Fibroblast of lung (primary cell): ENCODE data around the gene MIPOL1. TPM values are rescaled to one million over a fixed set of nuclear protein-coding genes. Genes with fewer than 3 reads are reported as not detected.

Experiments used
- DNase-seq, 2 donors: peaks; one replicate each; pipeline versions ENCODE4 v3.0.0 to v3.0.0-alpha.2; 2010; ENCODE audit warnings: low read depth in 2 of 2
- H2AFZ ChIP-seq: 2 replicates; pipeline ENCODE4 v1.5.1; 2012; ENCODE audit warnings: low read length, control low read depth, inconsistent platforms
- H3K27ac ChIP-seq: 2 replicates; pipeline ENCODE4 v1.5.1; 2011; ENCODE audit warnings: low read length, control low read depth; ENCODE audit not compliant: insufficient read depth
- H3K27me3 ChIP-seq: 2 replicates; pipeline ENCODE4 v1.5.1; 2011; ENCODE audit warnings: mild to moderate bottlenecking, low read length; ENCODE audit not compliant: control insufficient read depth, insufficient read depth
- H3K36me3 ChIP-seq: 2 replicates; pipeline ENCODE4 v1.5.1; 2011; ENCODE audit warnings: low read length; ENCODE audit not compliant: control insufficient read depth, insufficient read depth
- H3K4me1 ChIP-seq: 2 replicates; pipeline ENCODE4 v1.5.1; 2011; ENCODE audit warnings: low read length; ENCODE audit not compliant: control insufficient read depth, insufficient read depth; ENCODE audit errors: extremely low read depth
- H3K4me2 ChIP-seq: 2 replicates; pipeline ENCODE4 v1.5.1; 2011; ENCODE audit warnings: low read length, control low read depth; ENCODE audit not compliant: insufficient read depth; ENCODE audit errors: extremely low read depth
- H3K4me3 ChIP-seq, 4 experiments: fragments of 200-600 bp in 1 of 4; sonication (generic) in 1 of 4; replicated peaks in 1 of 4; 2 replicates each; pipeline ENCODE4 v1.5.1; 2011 to 2016; ENCODE audit warnings: low read length in 4 of 4, low read depth in 3 of 4, mild to moderate bottlenecking in 3 of 4, control low read depth in 2 of 4, inconsistent platforms in 1 of 4, mixed read lengths in 1 of 4; ENCODE audit not compliant: insufficient read depth in 1 of 4; ENCODE audit errors: control extremely low read depth in 1 of 4
- H3K79me2 ChIP-seq: 2 replicates; pipeline ENCODE4 v1.5.1; 2012; ENCODE audit warnings: mild to moderate bottlenecking, low read length, inconsistent platforms; ENCODE audit not compliant: control insufficient read depth, insufficient read depth
- H3K9ac ChIP-seq: 2 replicates; pipeline ENCODE4 v1.5.1; 2011; ENCODE audit warnings: mild to moderate bottlenecking, low read length, control low read depth; ENCODE audit not compliant: insufficient read depth
- H3K9me3 ChIP-seq: 2 replicates; pipeline ENCODE4 v1.5.1; 2012; ENCODE audit warnings: low read depth, low read length; ENCODE audit not compliant: control insufficient read depth, insufficient read depth
- H4K20me1 ChIP-seq: 2 replicates; pipeline ENCODE4 v1.5.1; 2011; ENCODE audit warnings: low read length; ENCODE audit not compliant: control insufficient read depth, insufficient read depth; ENCODE audit errors: extremely low read depth
- EZH2 ChIP-seq: IDR thresholded peaks from 2 replicates; pipeline ENCODE4 v1.5.1; 2012; ENCODE audit warnings: low read length, control low read depth, mild to moderate bottlenecking; ENCODE audit errors: missing control alignments
- polyA plus RNA-seq, 2 donors: library from polyadenylated mRNA; depleted of rRNA in 1 of 2; stranded (reverse) in 1 of 2; unstranded in 1 of 2; fragments of >200 nt; gene quantifications; 2 replicates each; pipeline ENCODE4 v1.2.1, GENCODE V29; 2011 to 2012; ENCODE audit warnings: missing spikeins in 1 of 2
- total RNA-seq: library from RNA; depleted of rRNA; stranded (reverse); fragments of >200 nt; gene quantifications from 2 replicates; pipeline ENCODE4 v1.2.1, GENCODE V29; 2014
- TF ChIP-seq, protein P1 (sequence below), 2 donors: IDR thresholded peaks in 1 of 2; conservative IDR thresholded peaks in 1 of 2; 1 replicate in 1 of 2; 2 replicates in 1 of 2; pipeline ENCODE4 v1.5.1; 2011 to 2012; ENCODE audit warnings: low read length in 2 of 2, control low read depth in 1 of 2, inconsistent platforms in 1 of 2, low read depth in 1 of 2, mild to moderate bottlenecking in 1 of 2

The MIPOL1 gene
- total and polyA plus RNA-seq, 2 donors (not counting 1 experiment from before 2014, with no cell fraction given): 6.4 to 8.6 TPM

- no peak overlapping the region for H2AFZ ChIP-seq
- H3K4me1 ChIP-seq: no peaks in the 10 kb centered on the region
- no peaks in the 10 kb centered on the region for H4K20me1 ChIP-seq
- H3K9ac ChIP-seq: no peak overlapping the region
- no peaks in the 10 kb centered on the region for H3K79me2 ChIP-seq
- no peak overlapping the region for H3K4me3 ChIP-seq
- H3K4me2 ChIP-seq: no peak overlapping the region
- H3K27me3 ChIP-seq: no peaks in the 10 kb centered on the region
- no peaks in the 10 kb centered on the region for H3K36me3 ChIP-seq
- DNase-seq: no peak
- no peak overlapping the region for H3K27ac ChIP-seq
- no peak for TF ChIP-seq EZH2
- TF ChIP-seq, protein P1, sequence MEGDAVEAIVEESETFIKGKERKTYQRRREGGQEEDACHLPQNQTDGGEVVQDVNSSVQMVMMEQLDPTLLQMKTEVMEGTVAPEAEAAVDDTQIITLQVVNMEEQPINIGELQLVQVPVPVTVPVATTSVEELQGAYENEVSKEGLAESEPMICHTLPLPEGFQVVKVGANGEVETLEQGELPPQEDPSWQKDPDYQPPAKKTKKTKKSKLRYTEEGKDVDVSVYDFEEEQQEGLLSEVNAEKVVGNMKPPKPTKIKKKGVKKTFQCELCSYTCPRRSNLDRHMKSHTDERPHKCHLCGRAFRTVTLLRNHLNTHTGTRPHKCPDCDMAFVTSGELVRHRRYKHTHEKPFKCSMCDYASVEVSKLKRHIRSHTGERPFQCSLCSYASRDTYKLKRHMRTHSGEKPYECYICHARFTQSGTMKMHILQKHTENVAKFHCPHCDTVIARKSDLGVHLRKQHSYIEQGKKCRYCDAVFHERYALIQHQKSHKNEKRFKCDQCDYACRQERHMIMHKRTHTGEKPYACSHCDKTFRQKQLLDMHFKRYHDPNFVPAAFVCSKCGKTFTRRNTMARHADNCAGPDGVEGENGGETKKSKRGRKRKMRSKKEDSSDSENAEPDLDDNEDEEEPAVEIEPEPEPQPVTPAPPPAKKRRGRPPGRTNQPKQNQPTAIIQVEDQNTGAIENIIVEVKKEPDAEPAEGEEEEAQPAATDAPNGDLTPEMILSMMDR (conservative IDR thresholded peaks at IDR 0.05 in 1 of 2, IDR thresholded peaks at IDR 0.05 in 1 of 2; ENCODE audit: low read depth in 1 of 2, low read length in 2 of 2): no peak
- no peaks in the 10 kb centered on the region for H3K9me3 ChIP-seq
Measured at GRCh38 chr14:37274652-37275051, 76.9 kb downstream of the MIPOL1 start.

GRCh38 chr14:37275963-37276362, 78.2 kb downstream of the MIPOL1 start:
- no peaks in the 10 kb centered on the region for H3K4me1 ChIP-seq
- no peak overlapping the region for H3K9ac ChIP-seq
- no peaks in the 10 kb centered on the region for H3K36me3 ChIP-seq
- no peak overlapping the region for H3K27ac ChIP-seq
- H3K4me3 ChIP-seq: no peak overlapping the region
- H2AFZ ChIP-seq: no peak overlapping the region
- no peaks in the 10 kb centered on the region for H3K9me3 ChIP-seq
- no peak for DNase-seq
- no peaks in the 10 kb centered on the region for H3K79me2 ChIP-seq
- no peaks in the 10 kb centered on the region for H4K20me1 ChIP-seq
- H3K27me3 ChIP-seq: no peaks in the 10 kb centered on the region
- H3K4me2 ChIP-seq: no peak overlapping the region
- TF ChIP-seq EZH2: no peak
- TF ChIP-seq, protein P1 (conservative IDR thresholded peaks at IDR 0.05 in 1 of 2, IDR thresholded peaks at IDR 0.05 in 1 of 2; ENCODE audit: low read depth in 1 of 2, low read length in 2 of 2): no peak

- H2AFZ ChIP-seq: no peak overlapping the region
- H3K79me2 ChIP-seq: no peaks in the 10 kb centered on the region
- H3K36me3 ChIP-seq: no peaks in the 10 kb centered on the region
- H3K9me3 ChIP-seq: no peaks in the 10 kb centered on the region
- no peak overlapping the region for H3K4me3 ChIP-seq
- no peak overlapping the region for H3K27ac ChIP-seq
- H3K4me2 ChIP-seq: no peak overlapping the region
- TF ChIP-seq, protein P1 (conservative IDR thresholded peaks at IDR 0.05 in 1 of 2, IDR thresholded peaks at IDR 0.05 in 1 of 2; ENCODE audit: low read depth in 1 of 2, low read length in 2 of 2): no peak
- TF ChIP-seq EZH2: no peak
- no peaks in the 10 kb centered on the region for H3K4me1 ChIP-seq
- no peak overlapping the region for H3K9ac ChIP-seq
- H4K20me1 ChIP-seq: no peaks in the 10 kb centered on the region
- H3K27me3 ChIP-seq: no peaks in the 10 kb centered on the region
- DNase-seq: no peak
Measured at GRCh38 chr14:37278636-37279538, 81.2 kb downstream of the MIPOL1 start.
